NB4 (cell line): ENCODE measurements around the gene INAVA.

Source experiments
- DNase-seq: peaks from one replicate; pipeline ENCODE4 v3.0.0; 2010; ENCODE audit warnings: low read depth
- H3K4me3 ChIP-seq: one replicate; pipeline ENCODE4 v1.5.1; 2011; ENCODE audit warnings: mild to moderate bottlenecking, low read depth, low read length, moderate library complexity
- MYC ChIP-seq: IDR thresholded peaks from 2 replicates; pipeline ENCODE4 v1.6.1; 2011; ENCODE audit warnings: low read depth, low read length
- POLR2A ChIP-seq: IDR thresholded peaks from 2 replicates; pipeline ENCODE4 v1.6.1; 2011; ENCODE audit warnings: mild to moderate bottlenecking; ENCODE audit not compliant: insufficient read length; ENCODE audit errors: extremely low read depth
- TF ChIP-seq, protein P1 (sequence below): IDR thresholded peaks from 2 replicates; pipeline ENCODE4 v1.6.1; 2011; ENCODE audit warnings: low read depth, low read length
- TF ChIP-seq, protein P2 (sequence below): IDR thresholded peaks from one replicate; pipeline ENCODE4 v1.5.1; 2012; ENCODE audit warnings: low read depth, low read length

INAVA gene

DNA sequence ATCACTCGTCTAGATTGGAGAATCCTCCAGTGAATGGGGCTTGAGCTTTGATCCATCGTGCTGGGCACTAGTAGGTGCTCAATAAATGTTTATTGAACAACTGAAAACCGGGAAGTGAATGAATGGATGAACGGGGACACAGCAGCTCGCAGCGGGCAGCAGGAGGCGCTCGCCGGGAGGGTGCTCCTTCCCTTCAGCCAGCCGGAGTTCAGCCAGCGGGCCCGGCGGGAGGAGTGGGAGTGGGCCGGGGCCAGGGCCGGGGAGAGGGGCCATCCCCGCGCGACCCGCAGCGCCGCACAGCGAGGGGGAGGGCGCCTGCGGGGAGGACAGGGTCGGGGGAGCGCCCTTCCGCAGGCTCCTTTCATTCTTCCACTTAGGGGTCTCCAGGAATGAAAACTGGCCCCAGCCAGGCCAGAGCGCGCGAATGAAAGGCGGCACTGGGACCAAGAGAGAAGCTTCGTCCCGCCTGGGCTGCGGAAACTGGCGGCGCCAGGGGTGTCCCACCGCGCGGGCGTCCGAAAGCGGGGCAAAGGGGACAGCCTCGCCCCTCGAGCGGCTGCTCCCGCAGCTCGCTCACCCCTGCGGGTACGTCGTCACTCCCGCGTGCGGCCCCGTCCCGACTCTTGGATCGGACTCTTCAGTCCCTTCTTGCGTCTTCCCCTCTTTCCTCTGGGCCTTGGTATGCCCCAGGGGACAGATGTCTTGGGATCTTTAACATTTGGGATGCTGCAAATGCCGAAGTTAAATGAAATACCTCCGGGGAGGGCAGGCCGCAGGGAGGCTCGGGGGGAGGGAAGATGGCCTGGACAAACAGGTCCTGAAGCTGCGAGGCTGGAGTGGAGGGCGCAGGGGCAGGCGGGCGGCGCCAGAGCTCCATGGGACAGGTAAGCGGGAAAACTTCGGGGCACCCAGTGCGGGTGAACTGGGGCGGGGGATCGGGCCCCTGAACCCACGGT, 3.6 kb upstream of the INAVA start:
- no peak for DNase-seq
- no peak for TF ChIP-seq MYC
- TF ChIP-seq POLR2A = no peak
- TF ChIP-seq, protein P1, sequence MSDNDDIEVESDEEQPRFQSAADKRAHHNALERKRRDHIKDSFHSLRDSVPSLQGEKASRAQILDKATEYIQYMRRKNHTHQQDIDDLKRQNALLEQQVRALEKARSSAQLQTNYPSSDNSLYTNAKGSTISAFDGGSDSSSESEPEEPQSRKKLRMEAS = no peak
- TF ChIP-seq, protein P2, sequence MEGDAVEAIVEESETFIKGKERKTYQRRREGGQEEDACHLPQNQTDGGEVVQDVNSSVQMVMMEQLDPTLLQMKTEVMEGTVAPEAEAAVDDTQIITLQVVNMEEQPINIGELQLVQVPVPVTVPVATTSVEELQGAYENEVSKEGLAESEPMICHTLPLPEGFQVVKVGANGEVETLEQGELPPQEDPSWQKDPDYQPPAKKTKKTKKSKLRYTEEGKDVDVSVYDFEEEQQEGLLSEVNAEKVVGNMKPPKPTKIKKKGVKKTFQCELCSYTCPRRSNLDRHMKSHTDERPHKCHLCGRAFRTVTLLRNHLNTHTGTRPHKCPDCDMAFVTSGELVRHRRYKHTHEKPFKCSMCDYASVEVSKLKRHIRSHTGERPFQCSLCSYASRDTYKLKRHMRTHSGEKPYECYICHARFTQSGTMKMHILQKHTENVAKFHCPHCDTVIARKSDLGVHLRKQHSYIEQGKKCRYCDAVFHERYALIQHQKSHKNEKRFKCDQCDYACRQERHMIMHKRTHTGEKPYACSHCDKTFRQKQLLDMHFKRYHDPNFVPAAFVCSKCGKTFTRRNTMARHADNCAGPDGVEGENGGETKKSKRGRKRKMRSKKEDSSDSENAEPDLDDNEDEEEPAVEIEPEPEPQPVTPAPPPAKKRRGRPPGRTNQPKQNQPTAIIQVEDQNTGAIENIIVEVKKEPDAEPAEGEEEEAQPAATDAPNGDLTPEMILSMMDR = no peak
- H3K4me3 ChIP-seq = no peak overlapping the region

DNA sequence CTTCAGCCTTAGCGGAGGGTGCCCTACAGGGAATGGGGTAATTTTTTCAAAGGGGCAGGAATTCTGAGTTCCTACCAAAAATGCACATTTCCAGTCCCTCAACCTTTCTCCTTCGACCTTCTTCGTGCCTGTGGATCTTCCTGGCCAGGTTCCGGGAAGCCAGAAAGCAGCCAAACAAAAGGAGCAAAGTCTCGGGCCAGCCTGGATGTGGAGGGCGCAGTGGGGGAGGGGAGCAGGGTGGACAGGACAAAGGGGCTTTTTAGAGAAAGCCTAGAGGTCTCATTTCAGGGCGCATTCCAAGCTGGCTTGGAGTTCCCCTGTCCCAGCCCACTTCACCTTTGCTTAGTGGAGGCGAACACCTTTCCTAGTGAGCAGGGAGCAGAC, 2.9 kb upstream of the INAVA start:
- TF ChIP-seq, protein P2 = no peak
- no peak for DNase-seq
- H3K4me3 ChIP-seq = no peak overlapping the region

DNA sequence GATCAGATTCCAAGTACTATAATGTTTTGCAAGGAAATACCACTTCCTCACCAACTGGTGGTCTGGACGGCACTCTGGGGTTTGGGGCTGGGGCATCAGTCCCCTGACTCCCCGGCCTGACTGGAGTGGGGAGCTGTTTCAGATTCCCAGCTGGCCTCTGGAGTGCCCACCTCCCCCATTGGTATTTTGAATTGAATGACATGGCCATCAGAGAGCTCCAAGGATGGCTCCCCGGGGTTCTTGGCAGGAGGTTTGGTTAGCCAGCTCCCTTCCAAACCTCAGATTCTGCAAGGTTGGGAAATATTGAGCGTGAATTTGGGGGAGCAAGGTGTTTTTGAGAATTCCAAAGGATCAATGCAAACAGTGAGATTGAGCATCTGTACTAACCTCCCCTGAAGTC, 2.2 kb upstream of the INAVA start:
- H3K4me3 ChIP-seq = no peak overlapping the region
- TF ChIP-seq, protein P2 = no peak
- TF ChIP-seq MYC = no peak
- TF ChIP-seq, protein P1 = no peak
- TF ChIP-seq POLR2A = no peak
- no peak for DNase-seq

DNA sequence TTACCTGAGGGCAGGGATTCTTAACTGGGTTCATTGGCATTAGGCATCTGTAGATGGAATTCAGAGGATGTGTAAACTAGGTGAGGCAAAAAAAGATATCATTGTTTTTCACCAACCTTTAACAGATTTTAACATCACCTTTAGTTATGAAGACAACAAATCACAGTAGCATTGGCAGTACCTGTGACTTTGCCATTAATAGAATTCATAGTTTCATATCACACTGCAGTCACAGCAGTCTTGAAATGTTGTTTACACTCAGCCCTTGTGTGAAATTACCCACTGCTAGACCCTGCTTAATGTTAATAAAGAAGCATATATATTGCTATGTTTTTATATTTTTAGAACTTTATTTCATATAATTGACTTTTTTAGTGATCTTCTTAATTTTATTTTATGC, 1.7 kb upstream of the INAVA start:
- no peak overlapping the region for H3K4me3 ChIP-seq
- DNase-seq = no peak
- TF ChIP-seq, protein P1 = no peak
- TF ChIP-seq, protein P2 = no peak
- no peak for TF ChIP-seq POLR2A
- TF ChIP-seq MYC = no peak

DNA sequence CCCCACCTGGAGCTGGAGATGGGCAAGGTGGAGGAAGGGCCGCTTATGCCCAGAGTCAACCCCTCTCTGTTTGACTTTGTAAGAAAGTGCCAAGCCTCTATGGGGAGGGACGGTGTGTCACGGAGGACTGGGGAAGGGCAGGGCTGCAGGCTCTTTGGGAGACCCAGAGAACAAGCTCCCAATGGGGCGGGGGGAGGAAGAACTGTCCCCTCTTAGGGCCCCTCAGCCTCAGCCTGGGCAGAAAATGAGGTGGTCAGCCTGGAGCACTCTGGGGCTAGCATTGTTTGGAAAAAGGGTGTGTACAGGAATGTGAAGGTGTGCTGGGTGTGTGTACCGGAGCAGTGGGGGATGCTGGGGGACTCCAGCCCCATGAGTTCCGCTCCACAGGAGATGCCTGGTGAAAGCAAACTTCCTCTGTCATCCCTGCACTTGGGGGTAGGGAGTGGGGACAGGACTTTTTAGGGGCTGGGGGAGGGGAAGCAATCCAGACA, 1.2 kb upstream of the INAVA start:
- TF ChIP-seq, protein P2 = no peak
- TF ChIP-seq, protein P1 = no peak
- TF ChIP-seq MYC (no peak), POLR2A (no peak)
- H3K4me3 ChIP-seq = no peak overlapping the region
- DNase-seq = no peak

DNA sequence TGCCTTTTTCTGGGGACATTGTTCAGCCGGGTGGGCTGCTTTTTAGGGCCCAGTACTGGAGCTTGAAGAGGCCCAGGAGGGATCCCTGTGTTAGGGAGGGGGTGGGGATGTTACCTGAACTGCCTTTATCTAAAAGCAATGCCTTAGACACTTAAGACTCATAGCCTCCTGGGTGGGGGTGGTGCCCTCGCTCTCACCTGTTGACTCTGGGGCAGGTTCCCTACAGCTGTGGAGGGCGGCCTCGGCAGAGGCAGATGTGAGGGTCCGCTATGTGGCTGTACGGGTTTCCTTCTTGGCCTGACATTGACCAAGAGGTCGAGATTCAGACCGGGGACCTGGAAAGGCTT, 716 bp downstream of the INAVA start:
- DNase-seq = no peak
- TF ChIP-seq, protein P1 = no peak
- TF ChIP-seq, protein P2 = no peak
- no peak for TF ChIP-seq MYC
- TF ChIP-seq POLR2A = no peak
- H3K4me3 ChIP-seq = no peak overlapping the region
